Measurements from ENCODE around the gene BBC3.

DNA sequence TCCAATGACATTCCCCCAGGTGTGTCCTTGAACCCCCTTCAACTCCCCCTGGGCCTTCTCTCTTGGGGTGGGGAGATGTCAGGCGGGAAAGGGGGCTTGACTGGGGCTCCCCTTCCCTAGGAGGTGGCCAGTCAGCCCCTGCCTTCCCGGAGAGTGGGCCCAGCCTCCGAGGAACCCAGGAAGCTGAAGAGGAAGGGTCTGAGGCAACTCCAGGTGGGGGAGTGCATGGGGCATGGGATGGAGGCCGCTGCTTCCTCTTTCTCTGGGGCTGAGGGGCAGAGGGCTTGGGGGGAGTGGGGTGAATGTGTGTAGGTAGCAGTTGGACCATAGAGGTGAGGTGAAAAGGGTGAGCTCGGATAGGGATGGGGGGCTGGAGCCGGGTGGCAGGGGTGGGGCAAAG, 41.0 kb upstream of the BBC3 start:
- TF ChIP-seq, protein P1, sequence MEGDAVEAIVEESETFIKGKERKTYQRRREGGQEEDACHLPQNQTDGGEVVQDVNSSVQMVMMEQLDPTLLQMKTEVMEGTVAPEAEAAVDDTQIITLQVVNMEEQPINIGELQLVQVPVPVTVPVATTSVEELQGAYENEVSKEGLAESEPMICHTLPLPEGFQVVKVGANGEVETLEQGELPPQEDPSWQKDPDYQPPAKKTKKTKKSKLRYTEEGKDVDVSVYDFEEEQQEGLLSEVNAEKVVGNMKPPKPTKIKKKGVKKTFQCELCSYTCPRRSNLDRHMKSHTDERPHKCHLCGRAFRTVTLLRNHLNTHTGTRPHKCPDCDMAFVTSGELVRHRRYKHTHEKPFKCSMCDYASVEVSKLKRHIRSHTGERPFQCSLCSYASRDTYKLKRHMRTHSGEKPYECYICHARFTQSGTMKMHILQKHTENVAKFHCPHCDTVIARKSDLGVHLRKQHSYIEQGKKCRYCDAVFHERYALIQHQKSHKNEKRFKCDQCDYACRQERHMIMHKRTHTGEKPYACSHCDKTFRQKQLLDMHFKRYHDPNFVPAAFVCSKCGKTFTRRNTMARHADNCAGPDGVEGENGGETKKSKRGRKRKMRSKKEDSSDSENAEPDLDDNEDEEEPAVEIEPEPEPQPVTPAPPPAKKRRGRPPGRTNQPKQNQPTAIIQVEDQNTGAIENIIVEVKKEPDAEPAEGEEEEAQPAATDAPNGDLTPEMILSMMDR (IDR thresholded peaks at IDR 0.05), result no peak
- TF ChIP-seq POLR2A (IDR thresholded peaks at IDR 0.05), result no peak
